ENCODE results near the gene NDUFB6.
A peak's percentile ranks its signal among the peaks of the same experiment; 100 is the strongest.
"Not testable (repeated sequence)": the region's sequence is repeated elsewhere in the genome, so short reads cannot be mapped to it uniquely, and the experiment has no call there.

NDUFB6 gene

DNA sequence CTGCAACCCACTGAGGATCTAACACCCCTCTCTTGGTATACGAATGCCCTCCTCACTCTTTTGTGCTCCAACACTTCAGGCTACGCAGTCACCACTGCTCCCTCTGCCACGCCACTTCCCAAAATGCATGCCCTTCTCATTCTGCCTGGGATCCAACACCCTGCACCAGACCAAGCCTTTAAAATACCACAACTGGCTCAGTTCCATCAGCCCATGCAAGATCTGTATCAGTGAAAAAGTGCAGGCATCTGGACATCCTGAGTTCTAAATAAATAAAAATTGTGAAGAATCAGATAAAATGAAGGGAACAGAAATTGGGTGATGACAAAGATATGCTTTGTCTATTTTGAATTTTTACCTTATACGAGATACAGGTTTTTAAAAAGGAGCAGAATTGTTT, 2.7 kb downstream of the NDUFB6 start:
- no peak for DNase-seq

DNA sequence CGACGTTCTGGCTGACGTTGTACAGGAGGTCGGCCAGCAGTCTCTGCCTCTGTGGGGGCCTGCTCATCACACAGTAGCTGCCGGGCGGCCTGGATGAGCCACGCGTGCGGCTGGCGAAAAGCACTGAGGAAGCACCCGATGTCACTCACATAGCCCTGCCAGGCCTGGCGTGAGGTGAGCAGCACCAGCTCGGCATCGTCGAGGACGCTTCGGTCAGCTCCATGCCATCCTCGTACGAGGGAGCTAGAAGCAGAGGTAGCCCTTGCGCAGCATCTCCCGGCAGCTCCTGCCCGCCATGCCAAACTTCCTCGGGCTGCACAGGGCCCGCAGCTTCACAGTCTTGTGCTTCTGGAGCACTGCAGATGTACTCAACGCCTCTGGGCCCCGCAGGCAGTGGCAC, 6.2 kb downstream of the NDUFB6 start:
- DNase-seq, result no peak

DNA sequence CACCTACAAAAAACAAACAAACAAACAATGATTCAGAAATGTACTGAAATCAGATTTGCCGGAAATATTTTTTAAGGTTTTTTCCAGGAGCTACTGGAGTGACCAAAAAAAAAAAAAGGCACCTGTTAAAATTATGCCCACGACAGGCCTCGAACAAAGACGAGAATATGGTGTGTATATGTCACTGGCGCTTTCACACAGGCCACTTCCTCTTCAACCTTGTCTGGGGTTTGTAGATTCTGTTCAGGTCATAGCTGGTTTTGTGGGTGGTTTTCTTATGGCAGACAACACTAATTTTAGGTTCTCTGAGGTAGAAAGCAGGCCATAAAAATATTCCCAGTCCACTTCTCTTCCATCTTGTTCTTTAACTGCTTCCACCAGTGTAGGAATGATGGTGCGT, 7.0 kb downstream of the NDUFB6 start:
- no peak for DNase-seq

DNA sequence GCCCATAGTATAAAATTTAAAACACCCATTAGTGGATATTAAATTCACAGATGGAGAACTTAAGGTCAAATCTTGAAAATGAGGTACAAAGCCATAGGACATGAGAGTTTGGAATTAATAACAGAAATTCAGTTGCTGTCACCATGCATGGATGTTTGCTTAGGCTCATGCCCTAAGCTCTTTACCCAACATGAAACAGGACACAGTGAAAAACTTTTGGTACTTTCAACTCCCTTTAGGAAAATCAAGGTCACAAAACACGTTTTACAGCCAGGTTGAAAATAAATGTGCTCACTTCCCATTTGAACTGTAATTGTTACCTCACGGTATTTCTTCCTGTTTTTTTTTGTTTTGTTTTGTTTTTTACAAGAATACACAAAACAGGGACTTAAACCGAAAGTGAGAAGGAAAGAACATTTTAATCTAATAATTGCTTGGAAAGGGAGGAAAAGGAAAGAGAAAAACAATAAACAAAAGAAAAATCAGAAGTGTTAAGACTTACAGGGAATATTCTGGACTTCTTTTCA, 14.5 kb downstream of the NDUFB6 start:
- no peak for DNase-seq

DNA sequence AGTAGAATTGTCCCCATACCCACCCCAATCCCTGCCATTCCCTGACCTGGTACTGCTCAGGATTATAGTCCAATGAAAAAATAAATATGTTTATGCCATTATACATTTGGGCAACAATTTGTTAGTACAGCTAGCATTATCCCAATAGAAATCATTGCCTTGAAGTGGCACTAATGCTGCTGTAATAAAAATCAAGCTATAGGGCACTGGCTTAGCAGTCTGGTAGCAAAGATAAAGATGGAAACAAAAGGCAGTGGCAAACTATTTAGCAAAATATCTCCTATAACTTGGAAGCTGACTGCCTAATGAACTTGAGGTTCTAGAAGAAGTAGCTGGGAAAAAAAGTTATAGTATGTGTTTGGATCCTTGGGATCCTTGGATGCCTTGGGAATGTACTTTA, 18.4 kb downstream of the NDUFB6 start:
- DNase-seq, result no peak

DNA sequence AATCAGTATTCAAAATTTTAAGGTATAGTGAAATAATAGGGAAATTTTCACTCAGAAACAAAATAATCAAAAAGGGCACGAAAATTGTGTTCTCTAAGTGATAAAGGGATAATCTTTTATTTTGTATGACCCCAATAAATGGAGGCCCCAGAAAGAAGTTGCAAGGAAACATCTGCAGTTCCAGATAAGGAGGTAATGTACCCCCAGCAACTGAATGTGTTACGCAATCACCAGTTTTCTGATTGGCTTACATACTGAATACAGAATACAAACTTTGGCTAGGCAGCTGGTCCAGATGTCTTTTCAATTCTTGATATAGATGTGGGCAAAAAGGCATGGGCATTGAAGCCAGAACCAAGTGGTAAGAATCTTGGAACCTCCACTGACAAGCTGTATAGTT, 18.9 kb downstream of the NDUFB6 start:
- no peak for DNase-seq

DNA sequence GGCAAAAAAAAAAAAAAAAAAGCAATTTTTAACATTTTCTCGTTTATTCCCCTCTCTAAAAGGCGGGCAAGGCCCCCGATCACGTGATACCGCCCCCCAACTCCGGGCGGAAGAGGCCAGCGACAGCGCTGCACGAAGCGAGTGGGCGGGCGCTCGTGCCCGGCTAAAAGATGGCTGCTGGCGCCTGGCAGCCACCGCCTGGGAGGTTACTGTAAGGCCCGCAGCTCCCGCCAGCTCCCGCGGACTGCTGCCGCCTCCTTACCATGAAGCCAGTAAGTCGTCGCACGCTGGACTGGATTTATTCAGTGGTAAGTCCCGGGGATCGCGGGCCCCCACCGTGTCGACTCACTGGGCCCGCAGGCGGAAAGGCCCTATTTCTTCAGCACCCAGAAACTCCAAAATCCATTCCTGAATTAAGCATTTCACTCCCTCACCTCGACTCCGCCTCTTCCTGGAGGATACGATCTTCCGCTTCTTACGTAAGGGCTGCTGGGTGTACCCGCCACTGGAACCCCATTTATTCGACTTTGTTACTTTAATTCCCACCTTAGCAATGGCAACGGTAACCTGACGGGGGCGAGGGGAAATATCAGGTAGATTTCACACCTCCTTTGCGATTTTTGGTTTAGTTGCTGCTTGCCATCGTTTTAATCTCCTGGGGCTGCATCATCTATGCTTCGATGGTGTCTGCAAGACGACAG, 20.6 kb downstream of the NDUFB6 start, which contains the start of the genes SMIM27 and TOPORS:
Gene SMIM27, plus strand, starts transcription at position 156 of the 701 bp plus-strand sequence. Its CDS starts 108 bp downstream, at position 264.
Gene TOPORS, minus strand, starts transcription at position 415 of the 701 bp plus-strand sequence. Its CDS starts 150 bp downstream, at position 265.
- peak; percentile 89 for DNase-seq

DNA sequence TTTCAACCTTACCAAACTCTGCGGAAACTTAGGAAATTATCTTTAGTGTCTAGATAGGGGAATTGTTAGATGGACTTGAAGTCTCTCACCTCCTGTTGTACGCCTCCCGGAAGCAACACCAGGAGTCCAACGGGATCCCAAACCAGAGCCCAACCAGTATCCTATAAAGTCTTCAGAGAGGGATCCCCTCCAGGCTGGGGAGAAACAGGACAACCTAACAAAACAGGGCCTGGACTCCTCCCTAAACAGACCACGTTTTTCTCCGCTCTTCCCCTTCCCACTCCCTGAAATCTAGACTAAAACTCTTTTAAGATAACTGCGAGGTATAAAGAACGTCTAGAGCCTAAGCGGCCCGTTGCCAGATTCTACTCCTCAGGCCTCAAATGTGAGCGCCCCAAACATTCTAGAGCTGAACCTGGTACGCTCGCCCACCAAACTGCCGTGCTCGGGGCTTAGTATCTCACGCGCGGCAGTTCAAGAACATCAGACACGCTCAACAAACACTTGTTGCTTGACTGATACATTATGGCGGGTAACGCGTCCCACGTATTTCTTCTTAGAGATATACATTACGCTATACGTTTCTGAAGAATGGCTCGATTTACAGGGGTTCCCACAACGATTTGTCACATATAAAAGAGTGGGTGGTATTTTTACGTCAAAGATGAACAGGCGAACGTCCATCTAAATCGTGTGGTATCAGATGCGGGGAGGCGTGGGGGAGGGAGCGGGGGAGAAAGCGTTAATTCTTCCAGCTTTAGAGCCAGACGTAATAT, 21.5 kb downstream of the NDUFB6 start:
- DNase-seq, result peak; percentile 53

DNA sequence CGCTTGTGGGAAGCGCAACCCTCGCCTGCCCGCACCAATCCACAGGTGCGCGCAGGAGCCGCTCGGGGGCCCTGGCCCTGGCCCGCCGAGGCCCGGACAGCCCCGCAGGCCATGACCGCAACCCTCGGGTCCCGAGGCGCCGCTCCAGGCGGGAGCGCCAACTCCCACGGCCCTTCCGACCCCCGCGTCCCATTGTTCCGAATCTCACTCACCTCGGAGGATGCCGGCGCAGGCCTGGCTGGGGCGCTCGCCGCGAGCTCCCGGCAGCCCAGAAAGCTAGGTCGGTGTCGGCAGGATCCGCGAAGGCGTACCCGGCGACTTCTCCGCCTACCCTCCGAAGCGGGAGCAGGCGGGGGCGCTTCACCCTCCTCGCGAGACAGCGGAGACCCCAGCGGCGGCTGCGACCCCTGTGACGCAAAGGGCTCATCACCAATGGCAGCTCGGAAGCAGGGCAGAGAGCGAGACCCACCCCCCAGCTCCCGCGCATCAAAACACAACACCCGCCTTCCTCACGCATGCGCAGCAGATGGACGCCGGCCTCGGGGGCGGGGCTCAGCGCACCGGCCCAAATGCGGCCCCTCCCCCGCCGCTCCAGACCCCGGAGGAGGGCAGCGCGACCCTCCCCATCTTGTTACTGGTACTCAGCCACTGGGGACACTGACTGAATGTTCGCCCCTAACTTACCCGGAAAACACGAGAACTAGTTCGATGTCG, 22.2 kb downstream of the NDUFB6 start:
- peak; percentile 88 for DNase-seq

DNA sequence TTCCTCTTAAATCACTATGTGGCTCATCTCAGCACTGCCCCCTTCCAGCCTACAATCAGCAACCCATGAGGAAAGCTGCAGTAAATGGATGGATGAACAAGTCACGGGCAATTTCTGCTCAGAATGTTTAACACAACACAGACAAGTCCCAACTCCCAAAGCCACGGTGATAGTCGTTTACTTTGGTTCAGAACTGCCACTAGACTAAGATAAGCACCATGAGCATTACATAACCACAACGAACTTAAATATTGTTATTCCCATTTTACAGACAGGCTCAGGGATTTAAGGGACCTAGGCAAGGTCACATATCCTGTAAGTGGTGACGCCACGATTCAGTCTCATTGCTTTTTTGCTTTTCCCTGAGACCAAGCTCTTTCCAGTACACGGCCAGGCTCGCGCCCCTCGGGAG, 22.8 kb downstream of the NDUFB6 start:
- DNase-seq, result no peak

DNA sequence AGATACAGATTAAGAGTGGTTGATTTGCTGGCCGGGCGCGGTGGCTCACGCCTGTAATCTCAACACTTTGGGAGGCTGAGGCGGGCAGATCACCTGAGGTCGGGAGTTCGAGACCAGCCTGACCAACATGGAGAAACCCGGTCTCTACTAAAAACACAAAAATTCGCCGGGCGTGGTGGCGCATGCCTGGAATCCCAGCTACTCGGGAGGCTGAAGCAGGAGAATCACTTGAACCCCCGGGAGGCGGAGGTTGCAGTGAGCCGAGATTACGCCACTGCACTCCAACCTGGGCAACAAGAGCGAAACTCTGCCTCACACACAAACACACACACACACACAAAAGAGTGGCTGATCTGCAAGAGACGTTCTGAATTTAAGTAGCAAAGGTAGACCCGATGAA, 24.7 kb downstream of the NDUFB6 start:
- not testable (repeated sequence) for DNase-seq

DNA sequence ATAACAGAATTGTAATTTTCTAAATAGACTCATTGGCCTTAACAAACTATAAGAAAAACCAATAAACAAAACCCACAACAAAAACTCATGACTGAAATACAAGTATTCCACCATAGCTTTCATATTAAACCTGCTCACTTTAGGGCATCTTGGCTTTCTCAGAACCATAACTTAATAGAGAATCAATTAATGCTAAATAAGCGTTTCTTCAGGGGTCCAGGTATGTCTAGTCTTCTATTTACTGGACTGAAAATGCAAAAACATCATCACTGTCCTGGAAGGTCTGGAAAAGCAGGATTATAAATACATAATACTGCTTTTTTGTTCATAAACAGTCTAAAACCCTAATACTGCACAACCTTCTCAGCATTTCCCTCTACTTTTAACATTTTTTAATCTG, 27.1 kb downstream of the NDUFB6 start:
- no peak for DNase-seq

DNA sequence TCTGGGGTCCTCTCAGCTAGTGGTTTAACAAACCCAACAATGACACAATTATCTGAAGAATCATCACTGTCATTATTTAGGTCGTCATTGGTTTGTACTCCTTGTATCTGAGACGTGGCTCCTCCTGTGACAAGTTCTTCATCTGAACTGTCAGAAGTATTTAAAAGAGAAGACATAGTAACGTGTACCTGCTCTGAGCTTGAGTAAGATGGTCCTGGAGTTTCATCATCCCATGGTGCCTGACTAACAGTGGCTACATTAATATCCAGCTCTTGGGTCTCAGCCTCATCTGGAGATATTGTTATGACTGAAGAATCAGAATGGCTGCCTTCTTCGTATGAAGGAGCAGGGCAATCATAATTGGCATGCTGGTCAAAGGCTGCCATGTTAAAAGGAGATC, 29.9 kb downstream of the NDUFB6 start:
- DNase-seq, result no peak

DNA sequence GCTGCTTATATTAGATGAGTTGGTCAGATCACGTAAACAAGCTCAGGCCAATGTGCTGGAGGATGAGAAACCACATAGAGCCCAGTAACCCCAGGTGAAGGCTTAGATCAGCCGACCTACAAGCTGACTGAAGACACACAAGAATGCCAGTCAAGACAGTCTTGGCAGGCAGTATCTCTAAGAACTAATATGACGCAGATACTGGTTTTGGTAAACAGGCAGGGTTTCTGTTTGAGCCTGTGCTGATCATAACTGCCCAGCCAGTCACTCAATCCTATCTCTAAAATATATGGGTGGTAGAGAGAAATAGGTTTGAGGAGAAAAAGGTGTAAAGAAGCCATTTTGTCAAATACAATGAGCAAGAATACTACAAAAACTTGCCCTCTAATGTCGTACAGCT, 39.1 kb downstream of the NDUFB6 start:
- DNase-seq, result no peak

DNA sequence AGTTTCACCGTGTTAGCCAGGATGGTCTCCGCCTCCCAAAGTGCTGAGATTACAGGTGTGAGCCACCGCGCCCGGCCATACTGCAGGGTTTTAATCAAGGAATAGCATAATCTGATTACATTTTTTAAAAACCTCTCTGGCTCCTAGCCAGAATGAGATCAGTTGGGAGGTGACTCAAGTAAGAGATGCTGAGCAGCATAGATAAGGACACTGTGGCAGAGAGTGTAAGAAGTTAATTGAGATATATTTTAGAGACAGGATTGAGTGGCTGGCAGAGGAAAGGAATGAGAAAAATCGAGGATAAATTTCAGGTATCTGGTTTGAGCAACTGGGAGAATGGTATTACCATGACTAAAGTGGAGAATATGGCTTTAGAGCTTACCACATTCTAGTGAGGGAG, 39.6 kb downstream of the NDUFB6 start:
- no peak for DNase-seq

DNA sequence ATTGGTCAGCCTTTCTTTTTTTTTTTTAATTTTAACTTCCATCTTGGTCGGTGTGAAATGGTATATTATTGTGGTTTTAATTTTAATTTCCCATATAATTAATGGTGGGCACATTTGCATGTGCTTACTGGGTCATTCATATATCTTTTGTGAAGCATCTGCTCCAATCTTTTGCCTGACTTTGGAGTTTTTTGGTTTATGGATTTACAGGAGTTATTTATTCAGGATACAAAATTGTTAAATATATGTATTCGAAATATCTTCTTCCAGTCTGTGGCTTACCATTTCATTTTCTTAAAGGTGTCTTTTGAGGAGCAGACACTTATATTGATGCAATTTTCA, 46.3 kb downstream of the NDUFB6 start:
- no peak for DNase-seq

DNA sequence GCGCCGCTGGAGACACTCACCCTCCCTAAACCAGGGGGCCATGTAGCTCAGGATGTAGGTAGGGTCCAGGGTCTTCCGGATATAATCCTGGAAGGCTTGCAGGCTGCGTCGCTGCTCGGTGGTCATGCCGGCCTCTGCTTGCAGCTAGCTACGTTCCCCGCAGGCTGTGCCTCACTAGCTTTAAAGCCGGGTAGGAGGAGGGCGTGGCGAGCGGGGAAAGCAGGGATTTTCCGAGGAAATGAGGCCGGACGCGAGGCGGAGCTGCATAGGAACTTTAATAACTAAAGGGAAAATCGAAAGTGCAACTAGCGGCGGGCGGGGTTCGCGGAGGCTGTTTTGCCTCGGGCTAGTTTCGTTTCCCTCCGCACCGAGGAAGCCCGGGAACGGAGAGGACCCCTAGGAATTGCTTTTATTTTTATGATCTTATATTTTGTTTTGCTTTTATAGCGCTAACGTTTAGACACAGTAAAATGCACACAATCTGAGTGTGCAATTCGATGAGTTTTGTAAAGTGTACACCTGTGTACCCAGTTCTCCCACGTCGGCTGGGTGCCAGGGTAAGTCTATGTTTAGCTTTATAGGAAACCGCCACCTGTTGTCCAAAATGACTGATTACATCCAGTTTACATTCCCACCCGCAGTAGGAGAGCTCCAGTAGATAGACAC, 46.8 kb downstream of the NDUFB6 start, which contains the start of gene RIGI:
Gene RIGI, minus strand, starts transcription at position 156 of the 666 bp plus-strand sequence. Its CDS starts 30 bp downstream, at position 126.
- DNase-seq, result peak; percentile 68

DNA sequence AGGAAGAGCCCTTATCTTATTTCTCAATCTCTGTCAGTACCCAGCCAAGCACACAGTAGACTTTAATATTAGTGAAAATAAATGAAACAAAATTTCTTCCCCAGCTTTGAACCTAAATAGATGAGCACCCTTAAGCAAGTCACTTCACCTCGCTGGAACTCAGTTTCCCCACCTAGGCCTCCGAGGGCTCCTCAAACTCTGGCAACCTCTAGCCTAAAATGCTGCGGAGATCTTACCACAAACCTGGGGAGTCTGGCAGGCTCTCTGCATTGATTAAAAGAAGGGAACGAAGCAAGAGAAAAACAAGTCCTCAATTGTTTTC, 47.3 kb downstream of the NDUFB6 start:
- DNase-seq, result no peak

DNA sequence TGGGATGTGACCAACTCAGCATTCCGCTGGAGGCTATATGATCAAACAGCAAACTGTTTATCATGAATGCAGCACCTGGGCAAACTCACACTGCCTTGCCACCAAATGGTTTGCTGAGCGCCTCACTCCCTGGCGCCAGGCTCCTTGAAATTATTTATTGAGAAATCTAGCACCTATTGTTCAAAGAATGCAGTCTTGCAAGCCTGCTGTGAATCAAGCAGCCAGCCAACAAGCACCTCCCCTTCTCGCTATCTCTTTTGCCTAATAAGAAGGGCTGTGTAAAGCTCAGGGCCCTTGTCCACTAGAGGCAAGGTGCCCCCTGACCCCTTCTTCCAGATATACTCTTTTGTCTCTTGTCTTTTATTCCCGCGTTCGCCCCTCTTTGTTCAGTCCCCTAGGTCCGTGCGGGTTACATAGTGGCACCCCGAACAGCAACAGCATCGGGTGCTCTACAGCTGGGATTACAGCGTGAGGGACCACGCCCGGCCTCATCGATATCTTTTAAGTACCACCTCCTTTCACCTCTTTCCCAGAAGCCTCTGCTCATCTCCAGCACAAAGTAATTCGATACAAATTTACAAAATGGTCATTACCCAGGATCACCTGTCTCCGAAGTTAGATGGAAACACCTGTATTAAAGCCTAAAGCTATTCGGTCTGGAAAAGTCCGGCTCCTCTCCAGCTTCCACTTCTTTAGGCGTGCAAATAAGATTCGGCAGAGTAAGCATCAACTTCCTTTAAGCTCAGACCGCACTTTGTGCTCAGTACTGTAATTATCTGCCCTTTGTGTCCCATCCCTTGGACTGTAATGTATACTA, 47.9 kb downstream of the NDUFB6 start:
- DNase-seq, result no peak

DNA sequence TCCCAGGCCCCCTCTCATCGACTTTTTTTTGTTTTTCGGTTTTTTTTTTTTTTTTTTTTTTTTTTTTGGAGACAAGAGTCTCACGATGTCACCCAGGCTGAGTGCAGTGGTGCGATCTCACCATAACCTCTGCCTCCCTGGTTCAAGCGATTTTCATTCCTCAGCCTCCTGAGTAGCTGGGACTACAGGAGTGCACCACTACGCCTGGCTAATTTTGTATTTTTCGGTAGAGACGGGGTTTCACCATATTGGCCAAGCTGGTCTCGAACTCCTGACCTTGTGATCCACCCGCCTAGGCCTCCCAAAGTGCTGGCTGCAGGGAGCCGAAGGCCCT, 48.4 kb downstream of the NDUFB6 start:
- not testable (repeated sequence) for DNase-seq

DNA sequence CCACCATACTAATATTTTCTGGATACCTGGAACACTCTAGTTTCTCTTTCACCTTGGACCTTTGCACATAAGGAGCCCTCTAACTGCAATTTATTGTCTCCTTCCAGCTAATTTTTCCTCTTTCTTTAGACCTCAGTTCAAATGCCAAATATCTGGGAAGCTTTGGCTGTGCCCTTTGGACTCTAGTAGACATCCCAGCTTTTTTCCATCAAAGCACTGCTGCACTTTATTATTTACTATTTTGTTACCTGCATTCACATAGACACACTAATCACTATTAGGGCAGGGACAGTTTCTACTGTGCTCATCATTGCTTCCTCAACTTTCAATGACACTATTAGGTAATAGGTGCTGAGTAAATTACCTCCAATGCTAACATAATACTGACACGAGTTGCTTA, 49.0 kb downstream of the NDUFB6 start:
- DNase-seq, result no peak

DNA sequence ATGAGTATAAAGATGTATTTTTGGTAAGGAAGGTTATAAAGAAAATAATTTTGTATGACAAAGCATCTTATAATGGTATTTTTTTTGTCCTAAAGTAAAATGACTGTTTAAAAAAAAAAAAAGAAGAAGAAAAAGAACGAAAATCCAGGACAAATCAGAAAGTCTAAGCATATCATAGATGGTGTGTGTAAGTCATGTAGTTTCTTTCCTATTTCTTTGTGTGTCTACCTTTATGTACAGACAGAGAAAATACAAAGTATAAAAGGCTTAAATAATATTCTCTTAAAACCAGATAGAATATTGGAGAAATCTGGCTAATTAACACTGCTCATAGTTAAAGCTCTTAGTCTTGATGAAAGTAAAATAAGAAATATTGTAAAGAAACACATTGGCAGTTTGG, 54.7 kb downstream of the NDUFB6 start:
- no peak for DNase-seq

All from NCI-H2171 treated with DMSO at 0.1 percent for 48 hours (cell line).